ENCODE measurements around the gene PDGFRB.

PDGFRB gene

GRCh38 chr5:150104550-150104870, 51.1 kb downstream of the PDGFRB start:
- H3K4me3 ChIP-seq (ENCODE audit: low read depth, low read length) = no peak overlapping the region
- no peak for DNase-seq (ENCODE audit: low read depth)
- no peak for TF ChIP-seq CTCF (conservative IDR thresholded peaks at IDR 0.05; ENCODE audit: low read depth, low read length)

DNA sequence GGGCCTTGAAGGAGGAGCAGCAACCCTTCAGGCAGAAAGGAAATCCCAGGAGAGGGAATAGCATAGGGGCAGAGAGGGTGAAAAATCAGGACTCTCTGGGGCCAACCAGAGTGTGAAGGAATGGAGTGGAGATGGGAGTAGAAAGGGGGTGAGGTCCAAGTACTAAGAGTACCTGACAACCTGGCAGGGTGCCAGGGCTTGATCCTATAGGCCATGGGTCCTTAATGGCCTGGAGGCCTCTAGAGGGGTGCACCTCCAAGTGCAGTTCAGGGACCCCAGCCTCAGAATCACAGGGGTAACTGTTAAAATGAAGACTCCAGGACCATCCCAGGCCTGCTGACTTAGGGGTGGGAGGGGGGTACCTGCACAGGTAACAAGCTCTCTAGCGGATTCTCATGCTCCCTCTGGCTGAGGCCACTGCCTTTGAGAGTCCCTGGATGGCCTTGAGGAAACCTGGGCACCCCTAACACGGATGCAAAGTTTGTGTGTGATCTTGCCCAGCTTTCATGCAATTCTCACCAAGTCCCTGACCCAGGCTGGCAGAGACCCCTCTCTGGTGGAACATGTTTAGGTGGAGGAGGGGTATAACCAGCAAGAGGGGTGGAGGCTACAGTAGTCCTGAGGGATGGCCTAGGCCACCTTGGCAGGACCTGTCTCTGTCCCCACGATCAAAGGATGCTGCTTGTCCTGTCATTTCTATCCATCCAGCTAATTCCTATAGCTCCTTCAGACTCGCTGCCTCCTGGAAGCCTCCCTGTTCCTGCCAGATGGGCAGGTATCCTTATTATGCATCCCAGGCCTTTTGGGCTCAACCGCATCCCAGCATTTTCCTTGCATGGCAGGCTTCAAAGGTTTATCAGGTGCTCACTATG, 51.7 kb downstream of the PDGFRB start:
- TF ChIP-seq CTCF (conservative IDR thresholded peaks at IDR 0.05; ENCODE audit: low read depth, low read length) = no peak
- H3K4me3 ChIP-seq (ENCODE audit: low read depth, low read length) = no peak overlapping the region
- DNase-seq (ENCODE audit: low read depth) = no peak

DNA sequence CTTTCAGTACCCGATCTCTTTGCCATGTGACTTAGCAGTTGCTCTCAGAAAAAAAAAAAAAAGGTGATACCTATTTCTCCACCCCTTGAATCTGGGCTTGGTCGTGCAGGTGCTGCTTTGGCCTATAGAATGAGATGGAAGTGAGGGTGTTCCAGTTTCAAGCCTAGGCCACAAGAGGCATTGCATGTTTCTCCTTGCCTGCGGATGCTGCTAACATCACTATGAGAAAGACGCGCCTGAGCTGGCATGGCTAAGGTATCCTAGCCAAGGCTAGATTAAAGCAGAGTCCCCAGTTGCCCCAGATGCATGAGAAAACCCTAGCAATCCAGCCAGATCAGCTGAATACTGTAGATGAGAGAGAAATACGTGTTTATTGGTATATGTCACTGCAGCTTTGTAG, 54.6 kb downstream of the PDGFRB start:
- no peak for DNase-seq (ENCODE audit: low read depth)
- no peak overlapping the region for H3K4me3 ChIP-seq (ENCODE audit: low read depth, low read length)
- TF ChIP-seq CTCF (conservative IDR thresholded peaks at IDR 0.05; ENCODE audit: low read depth, low read length) = no peak

- no peak for TF ChIP-seq CTCF (conservative IDR thresholded peaks at IDR 0.05; ENCODE audit: low read depth, low read length)
- H3K4me3 ChIP-seq (ENCODE audit: low read depth, low read length) = no peak overlapping the region
- DNase-seq (ENCODE audit: low read depth) = no peak
These were observed 58.5 kb downstream of the PDGFRB start for GRCh38 chr5:150097152-150097551.

GRCh38 chr5:150092159-150092787, 63.4 kb downstream of the PDGFRB start:
- TF ChIP-seq CTCF (conservative IDR thresholded peaks at IDR 0.05; ENCODE audit: low read depth, low read length) = no peak
- no peak for DNase-seq (ENCODE audit: low read depth)
- H3K4me3 ChIP-seq (ENCODE audit: low read depth, low read length) = no peak overlapping the region

DNA sequence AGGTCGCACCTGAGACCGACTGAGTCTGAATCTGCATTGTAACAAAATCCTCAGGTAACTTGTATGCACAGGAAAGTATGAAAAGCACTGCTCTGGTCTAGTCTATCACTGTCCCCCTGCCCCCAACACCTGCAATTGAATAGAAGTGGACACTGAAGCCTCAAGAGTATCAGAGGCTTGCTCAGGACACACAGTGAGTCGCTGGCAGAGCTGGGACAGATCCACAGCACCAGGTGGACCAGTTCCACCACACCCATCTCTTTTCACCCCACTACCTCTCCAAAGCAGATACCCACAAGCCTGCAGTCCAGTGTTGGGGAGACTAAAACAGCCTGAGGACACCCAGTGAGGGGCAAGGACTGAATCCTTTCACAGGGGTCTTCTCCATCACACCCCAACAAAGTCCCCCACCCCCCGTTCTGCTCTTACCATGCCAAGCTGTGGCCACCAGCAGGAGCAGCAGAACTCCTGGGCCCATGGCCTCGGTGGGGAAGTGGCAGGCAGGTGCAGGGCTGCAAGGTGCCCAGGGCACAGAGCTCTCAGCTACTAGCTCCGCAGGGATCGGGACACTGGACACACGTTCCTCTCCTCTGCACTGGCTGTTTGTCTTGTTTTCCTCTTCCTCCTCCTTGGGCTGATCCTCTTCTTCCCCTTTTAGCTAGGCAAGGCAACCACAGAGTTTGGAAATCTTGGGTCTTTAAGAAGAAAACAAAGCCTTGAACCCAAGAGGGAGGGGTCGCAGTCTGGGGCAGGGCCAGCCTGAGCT, 69.5 kb downstream of the PDGFRB start, which contains the start of gene CSF1R:
CSF1R (minus strand) TSS at position 605 of the 766 bp plus-strand sequence; CDS start at position 478, 127 bp downstream.
- no peak for TF ChIP-seq CTCF (conservative IDR thresholded peaks at IDR 0.05; ENCODE audit: low read depth, low read length)
- DNase-seq (ENCODE audit: low read depth) = no peak
- H3K4me3 ChIP-seq (ENCODE audit: low read depth, low read length) = no peak within 1 kb of the TSS
